Suprapubic skin (tissue), 4 donors: ENCODE data around the gene ROBO1. TPM values are rescaled to one million over a fixed set of nuclear protein-coding genes. Genes with fewer than 3 reads are reported as not detected.

Experiments used
- DNase-seq, 2 donors: peaks; one replicate each; pipeline ENCODE4 v3.0.0-alpha.2; 2019; ENCODE audit warnings: low spot score in 2 of 2
- H3K27ac ChIP-seq: fragments of 200-600 bp; sonication (generic); one replicate; pipeline ENCODE4 v1.5.1; 2019
- H3K27me3 ChIP-seq: fragments of 200-600 bp; sonication (generic); one replicate; pipeline ENCODE4 v1.5.1; 2019
- H3K36me3 ChIP-seq: fragments of 200-600 bp; sonication (generic); one replicate; pipeline ENCODE4 v1.5.1; 2019
- H3K4me1 ChIP-seq: fragments of 200-600 bp; sonication (generic); one replicate; pipeline ENCODE4 v1.5.1; 2019
- H3K4me3 ChIP-seq: fragments of 200-600 bp; sonication (generic); one replicate; pipeline ENCODE4 v1.5.1; 2019; ENCODE audit warnings: mild to moderate bottlenecking
- H3K9me3 ChIP-seq: fragments of 200-600 bp; sonication (generic); one replicate; pipeline ENCODE4 v1.5.1; 2019
- CTCF ChIP-seq, 2 donors: fragments of 200-600 bp in 1 of 2; fragments of 450-650 bp in 1 of 2; sonication (generic) in 1 of 2; IDR thresholded peaks; one replicate each; pipeline ENCODE4 v1.5.1; 2016 to 2019; ENCODE audit warnings: antibody characterized with exemption in 2 of 2, mild to moderate bottlenecking in 1 of 2, moderate library complexity in 1 of 2
- EP300 ChIP-seq: sonication (generic); formaldehyde crosslinking; IDR thresholded peaks from one replicate; pipeline ENCODE4 v1.6.1; 2017; ENCODE audit warnings: antibody characterized with exemption
- POLR2A ChIP-seq, 2 donors: fragments of 450-650 bp; IDR thresholded peaks; one replicate each; pipeline ENCODE4 v1.6.1; 2017; ENCODE audit warnings: antibody characterized with exemption in 2 of 2, mild to moderate bottlenecking in 2 of 2, moderate library complexity in 2 of 2
- POLR2AphosphoS5 ChIP-seq, 3 donors: sonication (generic); formaldehyde crosslinking; IDR thresholded peaks; one replicate each; pipeline ENCODE4 v1.6.1; 2017; ENCODE audit warnings: antibody characterized with exemption in 3 of 3
- WGBS: methylation state at CpG from one replicate; pipeline ENCODE4 v1.1.5; 2018; 5-methylcytosine and 5-hydroxymethylcytosine counted together
- total RNA-seq, 4 donors: library from RNA; depleted of rRNA; stranded (reverse); fragments of >200 nt; gene quantifications; one replicate each; pipeline ENCODE4 v1.1.0, GENCODE V29; 2016

ROBO1 gene
- total RNA-seq, 4 donors from 2014 or later, result 67.7 to 80.3 (median 71.3) TPM

GRCh38 chr3:78801926-78802561, 965.8 kb downstream of the ROBO1 start:
- no peaks in the 10 kb centered on the region for H3K9me3 ChIP-seq
- DNase-seq, result no peak
- no peaks in the 10 kb centered on the region for H3K36me3 ChIP-seq
- H3K27ac ChIP-seq, result no peak overlapping the region
- no peak overlapping the region for H3K4me3 ChIP-seq
- peaks cover 24% of the 10 kb centered on the region for H3K4me1 ChIP-seq
- H3K27me3 ChIP-seq, result no peaks in the 10 kb centered on the region
- TF ChIP-seq CTCF (IDR thresholded peaks at IDR 0.05), result no peak

GRCh38 chr3:78799681-78800080, 968.1 kb downstream of the ROBO1 start:
- Histone ChIP-seq H3K4me3 (no peak overlapping the region), H3K27ac (no peak overlapping the region), H3K36me3 (no peaks in the 10 kb centered on the region), H3K27me3 (no peaks in the 10 kb centered on the region), H3K9me3 (no peaks in the 10 kb centered on the region), H3K4me1 (peaks cover 13% of the 10 kb centered on the region)
- 92% methylated on average over 1 of the region's 1 CpG for WGBS
- no peak for TF ChIP-seq CTCF (IDR thresholded peaks at IDR 0.05)
- TF ChIP-seq POLR2A (IDR thresholded peaks at IDR 0.05), result no peak
- TF ChIP-seq EP300, result no peak
- TF ChIP-seq POLR2AphosphoS5 (IDR thresholded peaks at IDR 0.05), result no peak
- no peak for DNase-seq

GRCh38 chr3:78798266-78798832, 969.4 kb downstream of the ROBO1 start:
- H3K4me3 ChIP-seq, result no peak overlapping the region
- H3K4me1 ChIP-seq, result peaks cover 5% of the 10 kb centered on the region
- no peak overlapping the region for H3K27ac ChIP-seq
- DNase-seq, result no peak
- H3K27me3 ChIP-seq, result no peaks in the 10 kb centered on the region
- no peaks in the 10 kb centered on the region for H3K36me3 ChIP-seq
- no peaks in the 10 kb centered on the region for H3K9me3 ChIP-seq
- TF ChIP-seq CTCF (IDR thresholded peaks at IDR 0.05) (no peak), POLR2A (IDR thresholded peaks at IDR 0.05) (no peak), EP300 (no peak), POLR2AphosphoS5 (IDR thresholded peaks at IDR 0.05) (no peak)

- TF ChIP-seq CTCF (IDR thresholded peaks at IDR 0.05), result no peak
- TF ChIP-seq POLR2A (IDR thresholded peaks at IDR 0.05), result no peak
- TF ChIP-seq POLR2AphosphoS5 (IDR thresholded peaks at IDR 0.05), result no peak
- no peak for TF ChIP-seq EP300
- WGBS, result 60% methylated on average over 1 of the region's 1 CpG
- peaks cover 10% of the 10 kb centered on the region for H3K4me1 ChIP-seq
- H3K36me3 ChIP-seq, result no peaks in the 10 kb centered on the region
- H3K27ac ChIP-seq, result no peak overlapping the region
- H3K27me3 ChIP-seq, result no peaks in the 10 kb centered on the region
- H3K9me3 ChIP-seq, result no peaks in the 10 kb centered on the region
- H3K4me3 ChIP-seq, result no peak overlapping the region
- no peak for DNase-seq
Observed at GRCh38 chr3:78794431-78794830, 973.4 kb downstream of the ROBO1 start.

GRCh38 chr3:78792733-78793132, 975.1 kb downstream of the ROBO1 start:
- Histone ChIP-seq H3K36me3 (no peaks in the 10 kb centered on the region), H3K27ac (no peak overlapping the region), H3K4me3 (no peak overlapping the region), H3K27me3 (no peaks in the 10 kb centered on the region), H3K9me3 (no peaks in the 10 kb centered on the region), H3K4me1 (peaks cover 5% of the 10 kb centered on the region)
- TF ChIP-seq EP300, result no peak
- 97% methylated on average over 1 of the region's 1 CpG for WGBS
- DNase-seq, result no peak

- Histone ChIP-seq H3K4me3 (no peak overlapping the region), H3K27ac (no peak overlapping the region), H3K27me3 (no peaks in the 10 kb centered on the region), H3K36me3 (no peaks in the 10 kb centered on the region), H3K9me3 (no peaks in the 10 kb centered on the region), H3K4me1 (peaks cover 5% of the 10 kb centered on the region)
- DNase-seq, result no peak
- 93% methylated on average over 1 of the region's 1 CpG for WGBS
- TF ChIP-seq EP300 (no peak), CTCF (IDR thresholded peaks at IDR 0.05) (no peak), POLR2AphosphoS5 (IDR thresholded peaks at IDR 0.05) (no peak), POLR2A (IDR thresholded peaks at IDR 0.05) (no peak)
Observed at GRCh38 chr3:78792212-78792611, 975.6 kb downstream of the ROBO1 start.
